HFF-Myc (cell line): ENCODE results near the gene PHPT1.
"Not testable (repeated sequence)": the region's sequence is repeated elsewhere in the genome, so short reads cannot be mapped to it uniquely, and the experiment has no call there.

ENCODE experiments used
- DNase-seq: peaks from one replicate; pipeline ENCODE4 v3.0.0-alpha.2; 2011; ENCODE audit warnings: low read depth; ENCODE audit errors: extremely low read depth
- H3K4me3 ChIP-seq: replicated peaks from 2 replicates; pipeline ENCODE4 v1.5.1; 2011; ENCODE audit warnings: low read depth, mild to moderate bottlenecking, control low read depth, low read length
- CTCF ChIP-seq: IDR thresholded peaks from 2 replicates; pipeline ENCODE4 v1.5.1; 2012; ENCODE audit warnings: mild to moderate bottlenecking, low read depth, low read length, control low read depth; ENCODE audit errors: missing control alignments

Gene PHPT1

GRCh38 chr9:136840140-136840876 lies 8.9 kb upstream of the PHPT1 start:
- TF ChIP-seq CTCF = no peak
- H3K4me3 ChIP-seq = no peak overlapping the region
- no peak for DNase-seq

- no peak overlapping the region for H3K4me3 ChIP-seq
- no peak for DNase-seq
- TF ChIP-seq CTCF = no peak
These were observed 8.1 kb upstream of the PHPT1 start for GRCh38 chr9:136840877-136841645.

GRCh38 chr9:136841646-136842379 lies 7.4 kb upstream of the PHPT1 start:
- DNase-seq, H3K4me3 ChIP-seq: not testable (repeated sequence)

- peak; percentile 82 for TF ChIP-seq CTCF
- not testable (repeated sequence) for DNase-seq
- H3K4me3 ChIP-seq = peak within 1 kb of the TSS; percentile 32
These were observed 6.7 kb upstream of the PHPT1 start, which contains the start of gene AJM1 for GRCh38 chr9:136842380-136842948. AJM1 (plus strand) TSS chr9:136842478; CDS start chr9:136844415, 1,937 bp downstream.

- DNase-seq, H3K4me3 ChIP-seq: not testable (repeated sequence)
These were observed 5.9 kb upstream of the PHPT1 start for GRCh38 chr9:136843159-136843800.

- H3K4me3 ChIP-seq, DNase-seq: not testable (repeated sequence)
- TF ChIP-seq CTCF = peak; percentile 24
These were observed 5.1 kb upstream of the PHPT1 start for GRCh38 chr9:136843801-136844740.
